Loucy (cell line): ENCODE measurements around the gene ZNF14.
"Not testable (repeated sequence)": the region's sequence is repeated elsewhere in the genome, so short reads cannot be mapped to it uniquely, and the experiment has no call there.

Experiments
- EZH2phosphoT487 ChIP-seq: fragments of 200-600 bp; IDR thresholded peaks from 2 replicates; pipeline ENCODE4 v1.6.1; 2018; ENCODE audit warnings: antibody characterized with exemption, mild to moderate bottlenecking, moderate library complexity, borderline replicate concordance
- TF ChIP-seq, protein P1 (sequence below): fragments of 200-600 bp; sonication (generic); conservative IDR thresholded peaks from 2 replicates; pipeline ENCODE4 v1.5.1; 2014; ENCODE audit warnings: mild to moderate bottlenecking, antibody characterized with exemption, low read length

- TF ChIP-seq, protein P1, sequence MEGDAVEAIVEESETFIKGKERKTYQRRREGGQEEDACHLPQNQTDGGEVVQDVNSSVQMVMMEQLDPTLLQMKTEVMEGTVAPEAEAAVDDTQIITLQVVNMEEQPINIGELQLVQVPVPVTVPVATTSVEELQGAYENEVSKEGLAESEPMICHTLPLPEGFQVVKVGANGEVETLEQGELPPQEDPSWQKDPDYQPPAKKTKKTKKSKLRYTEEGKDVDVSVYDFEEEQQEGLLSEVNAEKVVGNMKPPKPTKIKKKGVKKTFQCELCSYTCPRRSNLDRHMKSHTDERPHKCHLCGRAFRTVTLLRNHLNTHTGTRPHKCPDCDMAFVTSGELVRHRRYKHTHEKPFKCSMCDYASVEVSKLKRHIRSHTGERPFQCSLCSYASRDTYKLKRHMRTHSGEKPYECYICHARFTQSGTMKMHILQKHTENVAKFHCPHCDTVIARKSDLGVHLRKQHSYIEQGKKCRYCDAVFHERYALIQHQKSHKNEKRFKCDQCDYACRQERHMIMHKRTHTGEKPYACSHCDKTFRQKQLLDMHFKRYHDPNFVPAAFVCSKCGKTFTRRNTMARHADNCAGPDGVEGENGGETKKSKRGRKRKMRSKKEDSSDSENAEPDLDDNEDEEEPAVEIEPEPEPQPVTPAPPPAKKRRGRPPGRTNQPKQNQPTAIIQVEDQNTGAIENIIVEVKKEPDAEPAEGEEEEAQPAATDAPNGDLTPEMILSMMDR: not testable (repeated sequence)
- TF ChIP-seq EZH2phosphoT487: not testable (repeated sequence)
Observed at GRCh38 chr19:19769971-19770370, 37.1 kb upstream of the ZNF14 start.
